ENCODE results near the gene MMP27. TPM values are rescaled to one million over a fixed set of nuclear protein-coding genes. Genes with fewer than 3 reads are reported as not detected.

MMP27 gene
- total and polyA plus RNA-seq, 5 donors from 2014 or later, result not detected

DNA sequence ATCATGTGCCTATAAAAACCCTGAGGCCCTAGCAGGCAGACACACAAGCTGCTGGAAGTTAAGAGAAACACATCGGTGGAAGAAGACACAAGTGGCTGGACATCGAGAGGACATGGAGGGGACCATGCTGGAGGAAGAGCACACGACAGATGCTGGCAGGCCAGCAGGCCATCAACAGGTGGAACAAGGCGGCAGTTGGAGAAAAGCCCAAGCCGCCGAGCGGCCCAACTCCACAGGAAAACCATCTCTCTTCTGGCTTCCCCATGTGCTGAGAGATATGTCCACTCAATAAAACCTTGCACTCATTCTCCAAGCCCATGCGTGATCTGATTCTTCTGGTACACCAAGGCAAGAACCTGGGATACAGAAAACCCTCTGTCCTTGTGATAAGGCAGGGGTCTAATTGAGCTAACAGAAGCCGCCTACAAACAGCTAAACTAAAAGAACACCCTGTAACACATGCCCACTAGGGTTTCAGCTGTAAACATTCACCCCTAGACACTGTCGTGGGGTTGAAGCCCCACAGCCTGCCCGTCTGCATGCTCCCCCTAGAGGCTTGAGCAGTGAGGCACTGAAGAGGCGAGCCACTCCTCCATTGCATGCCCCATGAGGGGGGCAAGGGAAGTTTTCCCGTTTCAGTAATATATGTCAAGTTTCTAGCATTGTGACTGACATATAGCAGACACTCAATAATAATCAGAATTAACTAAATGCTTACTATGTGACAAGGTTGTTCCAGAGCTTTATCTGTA lies 41.4 kb downstream of the MMP27 start:
- H3K27ac ChIP-seq (ENCODE audit: insufficient read depth, low read length, poor library complexity, severe bottlenecking), result no peak overlapping the region
- peak in 1 of 3 donors; percentile 14 for DNase-seq
- ATAC-seq (ENCODE audit: low read depth in 2 of 2), result no peak
- no peak overlapping the region for H3K4me3 ChIP-seq (ENCODE audit: low read depth, low read length)
- Mint-ChIP-seq H3K4me1 (peaks cover 0 to 2% (median 0%) of the 10 kb centered on the region in 4 donors), H3K9me3 (no peaks in the 10 kb centered on the region), H3K36me3 (no peaks in the 10 kb centered on the region), H3K27ac (no peak overlapping the region), H3K27me3 (peaks cover 8% of the 10 kb centered on the region), H3K4me3 (no peak overlapping the region)
- H3K4me1 ChIP-seq (ENCODE audit: control insufficient read depth, insufficient read depth, low read length, poor library complexity, severe bottlenecking), result no peaks in the 10 kb centered on the region
- no peaks in the 10 kb centered on the region for H3K9me3 ChIP-seq (ENCODE audit: control insufficient read depth in 2 of 2, low read length in 2 of 2)
- H3K27me3 ChIP-seq (ENCODE audit: control insufficient read depth, insufficient read depth, low read length), result peaks cover 4% of the 10 kb centered on the region
- H3K36me3 ChIP-seq (ENCODE audit: control insufficient read depth, insufficient read depth, low read length), result no peaks in the 10 kb centered on the region

DNA sequence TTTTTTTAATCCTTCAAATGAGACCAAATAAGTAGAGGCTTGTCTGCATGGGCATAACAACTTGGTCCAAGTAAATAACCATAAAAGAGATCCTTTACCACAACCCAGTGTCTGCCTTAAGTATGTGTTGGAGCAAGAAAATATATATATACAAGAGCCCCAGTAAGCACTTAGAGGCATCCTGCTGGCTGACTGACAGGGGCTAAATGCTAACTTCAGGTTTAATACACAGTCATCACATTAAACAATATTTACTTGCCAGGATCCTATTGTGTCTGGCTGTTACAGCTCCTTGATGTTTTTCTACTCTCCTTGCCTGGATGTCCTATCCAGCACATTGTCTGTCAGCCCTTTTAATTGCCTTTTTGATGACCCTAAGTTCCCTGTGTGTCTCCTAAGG lies 43.0 kb downstream of the MMP27 start:
- Histone ChIP-seq H3K4me1 (ENCODE audit: control insufficient read depth, insufficient read depth, low read length, poor library complexity, severe bottlenecking) (no peaks in the 10 kb centered on the region), H3K27me3 (ENCODE audit: control insufficient read depth, insufficient read depth, low read length) (peaks cover 4% of the 10 kb centered on the region), H3K4me3 (ENCODE audit: low read depth, low read length) (no peak overlapping the region), H3K36me3 (ENCODE audit: control insufficient read depth, insufficient read depth, low read length) (no peaks in the 10 kb centered on the region), H3K9me3 (ENCODE audit: control insufficient read depth in 2 of 2, low read length in 2 of 2) (no peaks in the 10 kb centered on the region), H3K27ac (ENCODE audit: insufficient read depth, low read length, poor library complexity, severe bottlenecking) (no peak overlapping the region)
- Mint-ChIP-seq H3K27me3 (peaks cover 8% of the 10 kb centered on the region), H3K36me3 (no peaks in the 10 kb centered on the region), H3K4me1 (peaks cover 0 to 2% (median 0%) of the 10 kb centered on the region in 4 donors), H3K9me3 (no peaks in the 10 kb centered on the region), H3K4me3 (no peak overlapping the region), H3K27ac (no peak overlapping the region)
- ATAC-seq (ENCODE audit: low read depth in 2 of 2), result no peak
- DNase-seq, result no peak

DNA sequence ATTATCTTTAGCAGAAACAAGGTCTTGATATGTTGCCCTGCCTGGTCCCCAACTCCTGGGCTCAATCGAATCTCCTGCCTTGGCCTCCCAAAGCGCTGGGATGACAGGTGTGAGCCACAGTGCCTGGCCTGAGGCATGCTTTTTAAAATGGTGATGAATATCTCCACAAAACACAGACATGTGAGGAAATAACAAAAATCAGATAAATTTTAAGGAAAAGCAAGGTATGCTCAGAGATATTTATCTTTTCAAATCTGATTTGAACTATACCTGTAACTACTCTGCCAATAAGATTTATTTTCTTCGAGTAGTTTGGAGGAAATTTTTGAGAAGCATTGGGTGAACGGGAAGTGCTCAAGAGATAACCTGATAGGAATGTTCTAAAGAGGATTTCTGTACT lies 44.5 kb downstream of the MMP27 start:
- DNase-seq (no peak), ATAC-seq (ENCODE audit: low read depth in 2 of 2) (no peak)
- no peak overlapping the region for H3K4me3 ChIP-seq (ENCODE audit: low read depth, low read length)
- Mint-ChIP-seq H3K27me3 (peaks cover 13% of the 10 kb centered on the region), H3K27ac (no peak overlapping the region), H3K9me3 (peaks cover 0 to 1% (median 0%) of the 10 kb centered on the region in 7 donors), H3K4me3 (no peak overlapping the region), H3K36me3 (no peaks in the 10 kb centered on the region), H3K4me1 (peaks cover 0 to 1% (median 0%) of the 10 kb centered on the region in 4 donors)
- no peaks in the 10 kb centered on the region for H3K36me3 ChIP-seq (ENCODE audit: control insufficient read depth, insufficient read depth, low read length)
- no peaks in the 10 kb centered on the region for H3K4me1 ChIP-seq (ENCODE audit: control insufficient read depth, insufficient read depth, low read length, poor library complexity, severe bottlenecking)
- H3K9me3 ChIP-seq (ENCODE audit: control insufficient read depth in 2 of 2, low read length in 2 of 2), result no peaks in the 10 kb centered on the region
- H3K27me3 ChIP-seq (ENCODE audit: control insufficient read depth, insufficient read depth, low read length), result peaks cover 7% of the 10 kb centered on the region
- H3K27ac ChIP-seq (ENCODE audit: insufficient read depth, low read length, poor library complexity, severe bottlenecking), result no peak overlapping the region

DNA sequence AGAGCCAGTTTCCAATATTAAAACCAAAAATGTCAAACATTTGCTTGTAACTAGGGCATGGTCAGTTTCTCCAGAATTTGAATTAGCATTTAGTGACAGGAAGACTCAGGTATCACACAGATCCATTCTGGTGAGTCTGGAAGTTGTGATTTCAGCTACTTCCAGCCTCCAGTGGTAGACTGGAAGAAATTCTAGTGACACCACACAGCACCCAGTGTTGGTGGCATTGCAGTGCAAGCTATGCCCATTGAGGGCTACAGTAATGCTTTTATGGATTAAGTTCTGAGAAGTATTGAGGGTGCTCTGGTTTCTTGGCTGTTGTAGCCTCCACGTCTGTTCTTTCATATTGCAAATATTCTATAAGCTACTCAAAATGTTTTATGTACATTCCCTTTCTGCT lies 49.0 kb downstream of the MMP27 start:
- Mint-ChIP-seq H3K27ac (no peak overlapping the region), H3K36me3 (no peaks in the 10 kb centered on the region), H3K4me1 (no peaks in the 10 kb centered on the region), H3K4me3 (no peak overlapping the region), H3K9me3 (peaks cover 0 to 7% (median 2%) of the 10 kb centered on the region in 7 donors), H3K27me3 (peaks cover 10% of the 10 kb centered on the region)
- H3K4me1 ChIP-seq (ENCODE audit: control insufficient read depth, insufficient read depth, low read length, poor library complexity, severe bottlenecking), result no peaks in the 10 kb centered on the region
- no peak overlapping the region for H3K27ac ChIP-seq (ENCODE audit: insufficient read depth, low read length, poor library complexity, severe bottlenecking)
- H3K27me3 ChIP-seq (ENCODE audit: control insufficient read depth, insufficient read depth, low read length), result peaks cover 8% of the 10 kb centered on the region
- H3K4me3 ChIP-seq (ENCODE audit: low read depth, low read length), result no peak overlapping the region
- peaks cover 0 to 3% of the 10 kb centered on the region in 2 experiments for H3K9me3 ChIP-seq (ENCODE audit: control insufficient read depth in 2 of 2, low read length in 2 of 2)
- DNase-seq (no peak), ATAC-seq (ENCODE audit: low read depth in 2 of 2) (no peak)
- no peaks in the 10 kb centered on the region for H3K36me3 ChIP-seq (ENCODE audit: control insufficient read depth, insufficient read depth, low read length)

DNA sequence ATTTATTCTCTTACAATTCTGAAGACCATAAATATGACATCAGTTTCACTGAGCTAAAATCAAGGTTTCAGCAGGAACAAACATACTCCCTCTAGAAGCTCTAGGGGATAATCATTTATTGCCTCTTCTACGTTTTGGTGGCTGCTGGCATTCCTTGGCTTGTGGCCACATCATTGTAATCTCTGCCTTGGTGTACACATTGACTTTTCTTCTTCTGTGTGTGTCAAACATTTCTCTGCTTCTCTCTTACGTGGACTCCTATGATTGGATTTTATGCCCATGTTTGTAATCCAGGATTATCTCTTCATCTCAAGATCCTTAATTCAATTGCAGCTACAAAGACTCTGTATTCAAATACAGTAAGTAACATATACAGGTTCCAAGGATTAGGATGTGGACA lies 50.0 kb downstream of the MMP27 start:
- ATAC-seq (ENCODE audit: low read depth in 2 of 2) (no peak), DNase-seq (no peak)
- peaks cover 0 to 3% of the 10 kb centered on the region in 2 experiments for H3K9me3 ChIP-seq (ENCODE audit: control insufficient read depth in 2 of 2, low read length in 2 of 2)
- H3K4me3 ChIP-seq (ENCODE audit: low read depth, low read length), result no peak overlapping the region
- H3K36me3 ChIP-seq (ENCODE audit: control insufficient read depth, insufficient read depth, low read length), result no peaks in the 10 kb centered on the region
- Mint-ChIP-seq H3K4me3 (no peak overlapping the region), H3K27me3 (peaks cover 12% of the 10 kb centered on the region), H3K4me1 (no peaks in the 10 kb centered on the region), H3K9me3 (peaks cover 0 to 7% (median 2%) of the 10 kb centered on the region in 7 donors), H3K36me3 (no peaks in the 10 kb centered on the region), H3K27ac (no peak overlapping the region)
- no peaks in the 10 kb centered on the region for H3K4me1 ChIP-seq (ENCODE audit: control insufficient read depth, insufficient read depth, low read length, poor library complexity, severe bottlenecking)
- peaks cover 8% of the 10 kb centered on the region for H3K27me3 ChIP-seq (ENCODE audit: control insufficient read depth, insufficient read depth, low read length)
- no peak overlapping the region for H3K27ac ChIP-seq (ENCODE audit: insufficient read depth, low read length, poor library complexity, severe bottlenecking)

DNA sequence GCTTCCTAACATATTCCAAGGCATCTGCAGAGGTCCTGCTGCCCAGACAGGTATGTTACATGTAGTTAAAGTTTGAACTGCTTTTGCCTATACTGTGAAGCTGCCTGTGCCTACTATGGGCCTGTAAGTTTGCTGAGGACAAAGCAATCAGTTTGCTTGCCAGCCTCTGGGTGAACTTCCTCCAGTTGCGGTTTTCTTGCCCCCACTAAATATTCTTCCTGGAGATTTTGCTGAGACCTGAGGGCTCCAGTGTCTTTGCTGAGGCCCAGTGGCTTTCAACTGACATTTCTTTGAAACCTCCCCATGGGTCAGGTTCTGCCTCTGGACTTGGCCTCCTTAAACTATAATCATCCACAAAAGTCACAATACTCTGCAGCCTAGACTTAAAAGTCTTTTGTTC lies 50.8 kb downstream of the MMP27 start:
- Histone ChIP-seq H3K27ac (ENCODE audit: insufficient read depth, low read length, poor library complexity, severe bottlenecking) (no peak overlapping the region), H3K36me3 (ENCODE audit: control insufficient read depth, insufficient read depth, low read length) (no peaks in the 10 kb centered on the region), H3K9me3 (ENCODE audit: control insufficient read depth in 2 of 2, low read length in 2 of 2) (peaks cover 0 to 3% of the 10 kb centered on the region in 2 experiments), H3K4me1 (ENCODE audit: control insufficient read depth, insufficient read depth, low read length, poor library complexity, severe bottlenecking) (no peaks in the 10 kb centered on the region), H3K4me3 (ENCODE audit: low read depth, low read length) (no peak overlapping the region), H3K27me3 (ENCODE audit: control insufficient read depth, insufficient read depth, low read length) (peaks cover 8% of the 10 kb centered on the region)
- ATAC-seq (ENCODE audit: low read depth in 2 of 2), result no peak
- DNase-seq, result no peak
- no peaks in the 10 kb centered on the region for H3K4me1 Mint-ChIP-seq
- H3K9me3 Mint-ChIP-seq, result peaks cover 0 to 7% (median 2%) of the 10 kb centered on the region in 7 donors
- no peak overlapping the region for H3K27ac Mint-ChIP-seq
- H3K27me3 Mint-ChIP-seq, result peaks cover 12% of the 10 kb centered on the region
- H3K36me3 Mint-ChIP-seq, result no peaks in the 10 kb centered on the region
- H3K4me3 Mint-ChIP-seq, result no peak overlapping the region

DNA sequence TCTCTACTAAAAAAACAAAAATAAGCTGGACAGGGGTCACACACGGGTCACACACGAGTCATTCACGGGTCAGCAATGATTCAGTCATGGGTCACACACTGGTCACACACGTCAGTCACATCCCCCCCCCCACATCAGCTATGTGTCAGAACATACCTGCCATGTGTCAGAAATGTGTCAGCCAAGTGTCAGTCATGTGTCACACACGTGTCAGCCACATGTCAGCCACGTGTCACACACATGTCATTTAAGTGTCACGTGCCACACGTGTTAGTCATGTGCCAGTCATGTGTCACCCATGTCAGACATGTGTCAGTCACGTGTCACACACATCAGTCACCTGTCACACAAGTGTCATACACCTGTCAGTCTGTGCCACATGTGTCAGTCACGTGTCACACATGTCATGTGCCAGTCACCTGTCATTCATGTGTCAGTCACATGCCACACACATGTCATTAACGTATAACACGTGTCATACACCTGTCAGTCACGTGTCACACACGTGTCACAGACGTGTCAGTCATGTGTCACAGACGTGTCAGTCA lies 51.8 kb downstream of the MMP27 start:
- Histone ChIP-seq H3K4me1 (ENCODE audit: control insufficient read depth, insufficient read depth, low read length, poor library complexity, severe bottlenecking) (no peaks in the 10 kb centered on the region), H3K27me3 (ENCODE audit: control insufficient read depth, insufficient read depth, low read length) (peaks cover 4% of the 10 kb centered on the region), H3K36me3 (ENCODE audit: control insufficient read depth, insufficient read depth, low read length) (no peaks in the 10 kb centered on the region), H3K4me3 (ENCODE audit: low read depth, low read length) (no peak overlapping the region), H3K27ac (ENCODE audit: insufficient read depth, low read length, poor library complexity, severe bottlenecking) (no peak overlapping the region), H3K9me3 (ENCODE audit: control insufficient read depth in 2 of 2, low read length in 2 of 2) (peaks cover 0 to 3% of the 10 kb centered on the region in 2 experiments)
- Mint-ChIP-seq H3K9me3 (peaks cover 0 to 7% (median 2%) of the 10 kb centered on the region in 7 donors), H3K4me3 (no peak overlapping the region), H3K36me3 (no peaks in the 10 kb centered on the region), H3K4me1 (no peaks in the 10 kb centered on the region), H3K27ac (no peak overlapping the region), H3K27me3 (peaks cover 12% of the 10 kb centered on the region)
- DNase-seq (no peak), ATAC-seq (ENCODE audit: low read depth in 2 of 2) (no peak)

DNA sequence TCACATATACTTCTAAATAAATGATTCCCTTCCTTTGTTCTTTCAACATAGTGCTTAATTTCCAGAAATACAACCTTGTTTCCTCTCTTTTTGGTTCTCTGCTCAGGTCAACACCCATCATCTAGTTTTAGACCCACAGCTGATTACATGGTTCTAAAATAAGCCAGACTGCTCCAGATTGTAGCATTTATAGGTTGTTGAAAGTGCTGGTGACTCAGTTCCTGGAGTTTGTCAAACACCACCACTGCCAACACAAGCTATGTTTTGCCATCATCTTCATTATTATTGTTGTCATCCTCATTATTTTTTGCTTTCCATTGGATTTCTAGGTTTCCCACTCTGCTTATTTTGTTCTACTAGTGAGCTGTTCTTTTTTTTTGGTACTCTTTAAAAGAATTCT lies 58.1 kb downstream of the MMP27 start:
- DNase-seq, result no peak
- Mint-ChIP-seq H3K36me3 (no peaks in the 10 kb centered on the region), H3K27ac (no peak overlapping the region), H3K4me3 (no peak overlapping the region), H3K27me3 (peaks cover 22% of the 10 kb centered on the region), H3K9me3 (peaks cover 0 to 2% (median 0%) of the 10 kb centered on the region in 7 donors), H3K4me1 (no peaks in the 10 kb centered on the region)
- Histone ChIP-seq H3K27ac (ENCODE audit: insufficient read depth, low read length, poor library complexity, severe bottlenecking) (no peak overlapping the region), H3K9me3 (ENCODE audit: control insufficient read depth in 2 of 2, low read length in 2 of 2) (no peaks in the 10 kb centered on the region), H3K27me3 (ENCODE audit: control insufficient read depth, insufficient read depth, low read length) (peaks cover 3% of the 10 kb centered on the region), H3K4me1 (ENCODE audit: control insufficient read depth, insufficient read depth, low read length, poor library complexity, severe bottlenecking) (no peaks in the 10 kb centered on the region), H3K4me3 (ENCODE audit: low read depth, low read length) (no peak overlapping the region), H3K36me3 (ENCODE audit: control insufficient read depth, insufficient read depth, low read length) (no peaks in the 10 kb centered on the region)
- ATAC-seq (ENCODE audit: low read depth in 2 of 2), result no peak

Measured in CD4-positive, CD25-positive, alpha-beta regulatory T cell (primary cell).